ENCODE results near the gene IL16.
A peak's percentile ranks its signal among the peaks of the same experiment; 100 is the strongest.

IL16 gene

GRCh38 chr15:81244306-81244705 lies 47.6 kb downstream of the IL16 start:
- DNase-seq (ENCODE audit: extremely low spot score, insufficient read length, low read depth) (no peak), FAIRE-seq (no peak)

GRCh38 chr15:81253846-81254245 lies 57.2 kb downstream of the IL16 start:
- no peak for DNase-seq (ENCODE audit: extremely low spot score, insufficient read length, low read depth)
- FAIRE-seq = no peak

GRCh38 chr15:81254277-81254915 lies 57.7 kb downstream of the IL16 start:
- DNase-seq (ENCODE audit: extremely low spot score, insufficient read length, low read depth) (no peak), FAIRE-seq (no peak)

- DNase-seq (ENCODE audit: extremely low spot score, insufficient read length, low read depth) (no peak), FAIRE-seq (no peak)
These were observed 58.2 kb downstream of the IL16 start for GRCh38 chr15:81254916-81255290.

- FAIRE-seq (no peak), DNase-seq (ENCODE audit: extremely low spot score, insufficient read length, low read depth) (no peak)
These were observed 58.8 kb downstream of the IL16 start for GRCh38 chr15:81255315-81255957.

GRCh38 chr15:81255958-81256320 lies 59.3 kb downstream of the IL16 start:
- FAIRE-seq = no peak
- no peak for DNase-seq (ENCODE audit: extremely low spot score, insufficient read length, low read depth)

GRCh38 chr15:81256916-81257315 lies 60.2 kb downstream of the IL16 start:
- FAIRE-seq (no peak), DNase-seq (ENCODE audit: extremely low spot score, insufficient read length, low read depth) (no peak)

- FAIRE-seq (no peak), DNase-seq (ENCODE audit: extremely low spot score, insufficient read length, low read depth) (no peak)
These were observed 60.8 kb downstream of the IL16 start for GRCh38 chr15:81257435-81257834.

- DNase-seq (ENCODE audit: extremely low spot score, insufficient read length, low read depth) (no peak), FAIRE-seq (no peak)
These were observed 61.8 kb downstream of the IL16 start for GRCh38 chr15:81258455-81258854.

GRCh38 chr15:81259760-81260298 lies 63.1 kb downstream of the IL16 start:
- no peak for DNase-seq (ENCODE audit: extremely low spot score, insufficient read length, low read depth)
- FAIRE-seq = no peak

GRCh38 chr15:81261172-81261811 lies 64.6 kb downstream of the IL16 start:
- FAIRE-seq = no peak
- DNase-seq (ENCODE audit: extremely low spot score, insufficient read length, low read depth) = no peak

GRCh38 chr15:81263477-81263876 lies 66.8 kb downstream of the IL16 start:
- DNase-seq (ENCODE audit: extremely low spot score, insufficient read length, low read depth) = no peak
- no peak for FAIRE-seq

GRCh38 chr15:81264072-81264857 lies 67.6 kb downstream of the IL16 start:
- no peak for FAIRE-seq

GRCh38 chr15:81265256-81265943 lies 68.7 kb downstream of the IL16 start:
- FAIRE-seq (no peak), DNase-seq (ENCODE audit: extremely low spot score, insufficient read length, low read depth) (no peak)

More at GRCh38 chr15:81264072-81264857, 67.6 kb downstream of the IL16 start:
- no peak for DNase-seq (ENCODE audit: extremely low spot score, insufficient read length, low read depth)

GRCh38 chr15:81265944-81266775 lies 69.5 kb downstream of the IL16 start:
- DNase-seq (ENCODE audit: extremely low spot score, insufficient read length, low read depth) = peak; percentile 66
- peak; percentile 84 for FAIRE-seq

- DNase-seq (ENCODE audit: extremely low spot score, insufficient read length, low read depth) = no peak
- FAIRE-seq = no peak
These were observed 71.7 kb downstream of the IL16 start for GRCh38 chr15:81268340-81268739.

GRCh38 chr15:81268881-81269601 lies 72.4 kb downstream of the IL16 start:
- FAIRE-seq = no peak
- no peak for DNase-seq (ENCODE audit: extremely low spot score, insufficient read length, low read depth)

GRCh38 chr15:81270188-81270587 lies 73.5 kb downstream of the IL16 start:
- DNase-seq (ENCODE audit: extremely low spot score, insufficient read length, low read depth) (no peak), FAIRE-seq (no peak)
